ENCODE data around the gene DPP9.
A peak's percentile ranks its signal among the peaks of the same experiment; 100 is the strongest.
"Not testable (repeated sequence)": the region's sequence is repeated elsewhere in the genome, so short reads cannot be mapped to it uniquely, and the experiment has no call there.

The DPP9 gene

GRCh38 chr19:4723595-4724514 is at the start of gene DPP9:
DPP9 (minus strand) TSS chr19:4723842; CDS start chr19:4719906, 3,936 bp downstream.
- peak; percentile 95 to 98 for DNase-seq

- no peak for DNase-seq
These were observed 49.5 kb upstream of the DPP9 start for GRCh38 chr19:4773047-4773640.

GRCh38 chr19:4772566-4772965 is 48.9 kb upstream of the DPP9 start:
- no peak for DNase-seq

- peak in 1 of 2 experiments; percentile 2 for DNase-seq
These were observed 45.5 kb upstream of the DPP9 start for GRCh38 chr19:4768934-4769777.

- no peak for DNase-seq
These were observed 40.7 kb upstream of the DPP9 start for GRCh38 chr19:4764393-4764660.

- no peak for DNase-seq
These were observed 39.4 kb upstream of the DPP9 start for GRCh38 chr19:4763021-4763420.

- DNase-seq: no peak
These were observed 36.6 kb upstream of the DPP9 start for GRCh38 chr19:4760285-4760650.

GRCh38 chr19:4759388-4760284 is 36.0 kb upstream of the DPP9 start:
- DNase-seq: peak in 1 of 2 experiments; percentile 17

GRCh38 chr19:4758659-4759058 is 35.0 kb upstream of the DPP9 start:
- no peak for DNase-seq

GRCh38 chr19:4758082-4758481 is 34.4 kb upstream of the DPP9 start:
- DNase-seq: no peak

GRCh38 chr19:4755459-4755858 is 31.8 kb upstream of the DPP9 start:
- DNase-seq: no peak

- DNase-seq: no peak
These were observed 30.6 kb upstream of the DPP9 start for GRCh38 chr19:4754248-4754647.

- no peak for DNase-seq
These were observed 26.4 kb upstream of the DPP9 start for GRCh38 chr19:4749870-4750590.

- DNase-seq: no peak
These were observed 24.9 kb upstream of the DPP9 start for GRCh38 chr19:4748589-4748988.

- DNase-seq: no peak
These were observed 24.5 kb upstream of the DPP9 start for GRCh38 chr19:4748185-4748584.

- DNase-seq: no peak
These were observed 22.3 kb upstream of the DPP9 start for GRCh38 chr19:4745986-4746385.

- DNase-seq: not testable (repeated sequence)
These were observed 21.5 kb upstream of the DPP9 start for GRCh38 chr19:4745175-4745574.

- no peak for DNase-seq
These were observed 21.0 kb upstream of the DPP9 start for GRCh38 chr19:4744451-4745174.

- no peak for DNase-seq
These were observed 19.3 kb upstream of the DPP9 start for GRCh38 chr19:4742723-4743646.

- no peak for DNase-seq
These were observed 16.4 kb upstream of the DPP9 start for GRCh38 chr19:4740092-4740491.

Measured in AML-193 (cell line).